Measurements from ENCODE around the gene GNAQ. TPM values are rescaled to one million over a fixed set of nuclear protein-coding genes. Genes with fewer than 3 reads are reported as not detected.

Gene GNAQ
- total RNA-seq, 6 experiments from 2014 or later, result 41.6 to 45.8 (median 44.3) TPM

DNA sequence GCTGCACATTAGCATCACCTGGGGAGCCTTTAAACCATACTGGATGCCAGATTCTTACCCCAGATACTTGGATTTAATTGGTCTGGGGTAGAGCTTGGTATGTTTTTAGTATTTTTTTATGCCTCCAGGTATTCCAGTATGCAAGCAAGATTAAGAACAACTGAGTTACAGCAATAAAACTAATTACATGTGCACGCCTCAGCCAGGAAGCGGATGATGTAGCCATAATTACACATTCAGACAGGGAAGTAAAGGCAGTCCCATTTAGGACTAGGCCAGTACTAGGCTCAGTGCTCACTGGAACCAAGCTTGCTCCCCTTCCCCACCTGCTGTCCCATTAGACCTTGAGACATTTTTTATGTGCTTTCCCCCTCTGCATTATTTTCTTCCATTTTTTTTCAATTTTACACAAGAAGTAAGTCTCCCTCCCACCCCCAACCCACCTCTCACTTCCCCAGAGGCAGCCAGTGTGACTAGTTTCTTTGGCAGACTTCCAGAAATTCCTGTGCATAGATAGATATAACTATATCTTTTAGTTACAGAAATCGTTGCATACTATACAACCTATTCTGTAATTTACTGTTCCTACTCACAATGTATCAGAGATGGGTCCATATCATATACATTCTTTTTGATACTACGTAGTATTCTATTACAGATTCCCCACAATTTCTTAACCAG lies 7.1 kb upstream of the GNAQ start:
- DNase-seq, result no peak
- Mint-ChIP-seq H3K4me3 (no peak overlapping the region), H3K9me3 (no peaks in the 10 kb centered on the region), H3K27me3 (ENCODE audit: insufficient read depth) (peaks cover 13% of the 10 kb centered on the region), H3K4me1 (ENCODE audit: low read depth) (peaks cover 32% of the 10 kb centered on the region), H3K36me3 (ENCODE audit: low read depth) (no peaks in the 10 kb centered on the region), H3K27ac (no peak overlapping the region)
- TF ChIP-seq, protein P1, sequence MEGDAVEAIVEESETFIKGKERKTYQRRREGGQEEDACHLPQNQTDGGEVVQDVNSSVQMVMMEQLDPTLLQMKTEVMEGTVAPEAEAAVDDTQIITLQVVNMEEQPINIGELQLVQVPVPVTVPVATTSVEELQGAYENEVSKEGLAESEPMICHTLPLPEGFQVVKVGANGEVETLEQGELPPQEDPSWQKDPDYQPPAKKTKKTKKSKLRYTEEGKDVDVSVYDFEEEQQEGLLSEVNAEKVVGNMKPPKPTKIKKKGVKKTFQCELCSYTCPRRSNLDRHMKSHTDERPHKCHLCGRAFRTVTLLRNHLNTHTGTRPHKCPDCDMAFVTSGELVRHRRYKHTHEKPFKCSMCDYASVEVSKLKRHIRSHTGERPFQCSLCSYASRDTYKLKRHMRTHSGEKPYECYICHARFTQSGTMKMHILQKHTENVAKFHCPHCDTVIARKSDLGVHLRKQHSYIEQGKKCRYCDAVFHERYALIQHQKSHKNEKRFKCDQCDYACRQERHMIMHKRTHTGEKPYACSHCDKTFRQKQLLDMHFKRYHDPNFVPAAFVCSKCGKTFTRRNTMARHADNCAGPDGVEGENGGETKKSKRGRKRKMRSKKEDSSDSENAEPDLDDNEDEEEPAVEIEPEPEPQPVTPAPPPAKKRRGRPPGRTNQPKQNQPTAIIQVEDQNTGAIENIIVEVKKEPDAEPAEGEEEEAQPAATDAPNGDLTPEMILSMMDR (IDR thresholded peaks at IDR 0.05), result no peak

- no peaks in the 10 kb centered on the region for H3K27me3 Mint-ChIP-seq (ENCODE audit: insufficient read depth)
- DNase-seq, result peak; percentile 76
- no peaks in the 10 kb centered on the region for H3K9me3 Mint-ChIP-seq
- TF ChIP-seq, protein P1 (IDR thresholded peaks at IDR 0.05), result peak; percentile 96
- peak overlapping the region; percentile 38 for H3K27ac Mint-ChIP-seq
- H3K4me3 Mint-ChIP-seq, result peak overlapping the region; percentile 44
- H3K36me3 Mint-ChIP-seq (ENCODE audit: low read depth), result no peaks in the 10 kb centered on the region
- H3K4me1 Mint-ChIP-seq (ENCODE audit: low read depth), result peaks cover 35% of the 10 kb centered on the region
These were observed 3.9 kb upstream of the GNAQ start for GRCh38 chr9:78035383-78035993.

DNA sequence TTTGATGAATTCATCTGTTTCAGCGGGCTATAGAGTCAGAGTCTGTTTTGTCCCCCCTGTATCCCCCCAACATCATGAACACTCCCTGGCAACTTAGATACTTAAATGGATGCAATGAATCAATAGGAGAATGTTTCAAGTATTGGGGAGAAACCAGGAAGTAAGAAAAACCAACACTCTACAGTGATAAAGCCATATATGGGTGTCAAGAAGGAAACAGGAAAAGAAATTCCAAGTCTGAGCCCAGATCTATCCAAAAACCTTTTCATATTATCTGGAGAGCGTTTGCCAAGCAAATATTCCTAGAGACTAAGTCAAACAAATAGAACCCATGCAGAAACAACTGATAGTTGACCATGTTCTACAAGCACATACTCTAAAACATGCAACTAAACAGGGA lies 2.3 kb upstream of the GNAQ start:
- Mint-ChIP-seq H3K27me3 (ENCODE audit: insufficient read depth) (no peaks in the 10 kb centered on the region), H3K9me3 (no peaks in the 10 kb centered on the region), H3K4me3 (no peak overlapping the region), H3K27ac (no peak overlapping the region), H3K36me3 (ENCODE audit: low read depth) (no peaks in the 10 kb centered on the region), H3K4me1 (ENCODE audit: low read depth) (peaks cover 47% of the 10 kb centered on the region)
- TF ChIP-seq, protein P1 (IDR thresholded peaks at IDR 0.05), result no peak
- no peak for DNase-seq

DNA sequence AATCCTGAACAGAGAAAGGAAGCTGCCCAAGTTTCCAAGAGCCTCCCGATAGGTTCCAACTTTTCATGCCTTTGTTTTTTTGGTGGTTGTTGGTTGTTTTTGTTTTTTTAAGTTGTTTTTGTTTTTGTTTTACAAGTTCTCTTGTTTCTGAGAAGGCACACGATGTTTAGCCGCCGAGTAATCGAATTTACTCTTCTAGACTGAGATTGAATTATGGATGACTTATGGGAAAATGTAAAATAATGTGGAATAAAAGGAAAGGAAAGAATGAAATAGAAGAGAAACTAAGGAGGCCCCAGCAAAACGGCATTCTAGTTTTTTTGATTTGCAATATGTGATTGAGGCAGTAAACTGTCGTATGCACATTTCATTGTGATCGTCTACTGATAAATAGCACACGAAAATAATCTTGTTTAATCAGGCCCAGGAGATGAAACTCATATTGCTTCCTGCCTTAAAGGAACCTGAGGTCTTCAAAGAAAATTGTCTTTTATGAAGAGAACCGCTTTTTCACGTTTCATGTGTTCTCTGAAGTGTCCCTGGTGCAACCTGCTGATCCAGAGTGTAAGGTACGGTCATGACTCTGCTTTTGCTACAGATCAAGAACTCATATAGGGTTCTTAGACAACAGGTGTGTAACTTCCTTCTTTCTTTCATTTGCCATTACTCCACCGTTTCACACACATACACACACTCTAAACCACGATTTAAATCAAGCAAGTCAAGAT lies 1.3 kb upstream of the GNAQ start:
- Mint-ChIP-seq H3K27me3 (ENCODE audit: insufficient read depth) (no peaks in the 10 kb centered on the region), H3K9me3 (no peaks in the 10 kb centered on the region)

More for the DNA sequence above, 1.3 kb upstream of the GNAQ start:
- peak overlapping the region; percentile 93 for H3K27ac Mint-ChIP-seq
- no peak for DNase-seq
- peaks cover 54% of the 10 kb centered on the region for H3K4me1 Mint-ChIP-seq (ENCODE audit: low read depth)
- peak overlapping the region; percentile 91 for H3K4me3 Mint-ChIP-seq
- TF ChIP-seq, protein P1 (IDR thresholded peaks at IDR 0.05), result no peak
- H3K36me3 Mint-ChIP-seq (ENCODE audit: low read depth), result no peaks in the 10 kb centered on the region

Data from HFFc6 (cell line).